Tibial nerve (tissue), 4 donors: ENCODE data around the gene MEIS2.

Source experiments
- EP300 ChIP-seq, 2 donors: sonication (generic); formaldehyde crosslinking; IDR thresholded peaks; one replicate each; pipeline ENCODE4 v1.6.1; 2017; ENCODE audit warnings: antibody characterized with exemption in 2 of 2, mild to moderate bottlenecking in 1 of 2
- POLR2A ChIP-seq, 2 donors: fragments of 450-650 bp; IDR thresholded peaks; one replicate each; pipeline ENCODE4 v1.6.1; 2017; ENCODE audit warnings: antibody characterized with exemption in 2 of 2, mild to moderate bottlenecking in 2 of 2, moderate library complexity in 2 of 2
- TF ChIP-seq, protein P1 (sequence below), 5 experiments: fragments of 200-600 bp in 3 of 5; fragments of 450-650 bp in 2 of 5; sonication (generic) in 3 of 5; IDR thresholded peaks; one replicate each; pipeline ENCODE4 v1.5.1; 2016 to 2019; ENCODE audit warnings: antibody characterized with exemption in 5 of 5, mild to moderate bottlenecking in 3 of 5, moderate library complexity in 2 of 5

DNA sequence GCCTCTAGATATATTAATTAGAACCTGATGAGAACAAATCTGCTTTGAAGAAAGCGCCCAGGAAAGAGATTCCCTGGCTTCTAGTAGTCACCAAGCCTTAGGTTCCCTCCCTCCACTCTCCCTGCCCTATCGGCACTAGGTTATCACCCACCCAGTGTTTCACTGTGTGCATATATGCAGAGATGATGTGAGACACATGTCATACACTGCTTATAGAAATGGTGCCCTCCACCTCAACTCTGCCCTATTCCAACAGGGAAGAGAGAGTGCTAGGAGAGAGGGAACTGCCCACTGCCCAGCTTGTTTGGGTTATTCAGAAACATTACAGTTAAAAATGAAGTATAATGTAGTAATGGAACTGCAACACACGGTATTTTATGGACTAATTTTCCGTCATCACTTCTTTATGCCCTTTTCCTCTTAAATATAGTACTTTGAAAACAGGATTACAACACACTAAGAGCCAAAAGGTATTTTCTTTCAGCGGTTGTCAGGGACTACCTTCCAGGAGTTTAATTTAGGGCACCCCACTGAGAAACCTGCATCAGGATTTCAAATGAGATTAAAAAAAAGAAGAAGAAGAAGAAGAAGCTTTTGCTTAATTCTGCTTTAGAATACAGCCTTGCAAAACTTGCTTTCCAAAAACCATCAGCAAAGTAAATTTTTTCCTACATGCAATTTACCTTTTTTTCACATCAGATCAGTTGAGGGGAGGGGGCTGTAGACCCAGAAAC lies 55.3 kb downstream of the MEIS2 start:
- TF ChIP-seq, protein P1, sequence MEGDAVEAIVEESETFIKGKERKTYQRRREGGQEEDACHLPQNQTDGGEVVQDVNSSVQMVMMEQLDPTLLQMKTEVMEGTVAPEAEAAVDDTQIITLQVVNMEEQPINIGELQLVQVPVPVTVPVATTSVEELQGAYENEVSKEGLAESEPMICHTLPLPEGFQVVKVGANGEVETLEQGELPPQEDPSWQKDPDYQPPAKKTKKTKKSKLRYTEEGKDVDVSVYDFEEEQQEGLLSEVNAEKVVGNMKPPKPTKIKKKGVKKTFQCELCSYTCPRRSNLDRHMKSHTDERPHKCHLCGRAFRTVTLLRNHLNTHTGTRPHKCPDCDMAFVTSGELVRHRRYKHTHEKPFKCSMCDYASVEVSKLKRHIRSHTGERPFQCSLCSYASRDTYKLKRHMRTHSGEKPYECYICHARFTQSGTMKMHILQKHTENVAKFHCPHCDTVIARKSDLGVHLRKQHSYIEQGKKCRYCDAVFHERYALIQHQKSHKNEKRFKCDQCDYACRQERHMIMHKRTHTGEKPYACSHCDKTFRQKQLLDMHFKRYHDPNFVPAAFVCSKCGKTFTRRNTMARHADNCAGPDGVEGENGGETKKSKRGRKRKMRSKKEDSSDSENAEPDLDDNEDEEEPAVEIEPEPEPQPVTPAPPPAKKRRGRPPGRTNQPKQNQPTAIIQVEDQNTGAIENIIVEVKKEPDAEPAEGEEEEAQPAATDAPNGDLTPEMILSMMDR (IDR thresholded peaks at IDR 0.05), result no peak
- TF ChIP-seq POLR2A (IDR thresholded peaks at IDR 0.05) (no peak), EP300 (IDR thresholded peaks at IDR 0.05) (no peak)
